Tibial artery (tissue), 4 donors: Measurements from ENCODE around the gene WBP2NL.

Experiments used
- DNase-seq, 2 donors: peaks; one replicate each; pipeline ENCODE4 v3.0.0-alpha.2; 2019
- H3K27ac ChIP-seq, 2 donors: fragments of 200-600 bp; sonication (generic) in 1 of 2; 1 replicate in 1 of 2; 2 replicates in 1 of 2; pipeline ENCODE4 v1.5.1; 2018 to 2019; ENCODE audit warnings: mild to moderate bottlenecking in 1 of 2
- H3K27me3 ChIP-seq, 2 donors: fragments of 200-600 bp; sonication (generic) in 1 of 2; one replicate each; pipeline versions ENCODE4 v1.5.1 to v1.6.0; 2016 to 2019
- H3K36me3 ChIP-seq, 3 donors: fragments of 200-600 bp; sonication (generic) in 2 of 3; one replicate each; pipeline ENCODE4 v1.5.1; 2016 to 2019; ENCODE audit warnings: mild to moderate bottlenecking in 2 of 3
- H3K4me1 ChIP-seq, 4 donors: fragments of 200-600 bp; sonication (generic) in 2 of 4; 1 replicate in 3 of 4; 2 replicates in 1 of 4; pipeline ENCODE4 v1.5.1; 2016 to 2019
- H3K4me3 ChIP-seq, 2 donors: fragments of 200-600 bp; sonication (generic) in 1 of 2; 1 replicate in 1 of 2; 2 replicates in 1 of 2; pipeline ENCODE4 v1.5.1; 2018 to 2019; ENCODE audit warnings: mild to moderate bottlenecking in 2 of 2
- H3K9me3 ChIP-seq, 3 donors: fragments of 200-600 bp; sonication (generic) in 1 of 3; one replicate each; pipeline ENCODE4 v1.5.1; 2016 to 2019
- intact Hi-C: fragments of 100-400 bp; cut with DNase I; formaldehyde crosslinking; loops from one replicate; pipeline ENCODE4 v1.15.0; 2023; ENCODE audit warnings: low total_unique reads
- TF ChIP-seq, protein P1 (sequence below), 2 experiments: fragments of 200-600 bp in 1 of 2; fragments of 450-650 bp in 1 of 2; IDR thresholded peaks; one replicate each; pipeline ENCODE4 v1.5.1; 2017 to 2019; ENCODE audit warnings: antibody characterized with exemption in 2 of 2, mild to moderate bottlenecking in 1 of 2, moderate library complexity in 1 of 2

WBP2NL gene

DNA sequence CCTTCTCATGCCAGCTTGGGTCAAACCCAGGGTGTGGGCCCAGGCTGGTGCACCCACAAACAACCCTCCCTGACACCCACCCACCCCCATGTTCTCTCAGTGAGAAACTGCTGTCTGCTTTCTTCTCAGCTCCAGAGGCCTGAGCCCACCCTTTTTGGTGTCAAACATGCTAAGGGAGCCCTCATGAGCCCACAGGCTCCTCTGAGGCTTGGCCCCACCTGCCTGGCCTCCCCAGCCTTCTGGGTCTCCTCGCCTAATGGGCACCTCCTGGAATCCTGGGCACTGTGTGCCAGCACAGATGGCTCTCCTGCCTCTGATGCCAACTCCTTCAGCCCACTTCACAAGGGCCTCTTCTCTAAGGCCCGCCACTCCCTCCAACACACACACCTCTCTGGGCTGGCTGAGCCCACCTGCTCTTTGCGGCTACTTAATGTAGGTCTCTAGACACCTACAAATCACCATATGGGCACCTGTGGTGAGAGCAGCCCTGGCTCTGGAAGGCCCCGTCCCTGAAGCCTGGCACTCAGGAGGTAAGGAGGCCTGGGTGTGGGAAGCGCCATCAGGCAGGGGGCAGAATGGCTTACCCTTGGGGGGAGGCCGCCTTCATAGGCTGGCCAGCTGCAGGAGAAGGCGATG is 67.7 kb downstream of the WBP2NL start:
- H3K27ac ChIP-seq, result no peak overlapping the region
- H3K27me3 ChIP-seq, result no peaks in the 10 kb centered on the region
- TF ChIP-seq, protein P1, sequence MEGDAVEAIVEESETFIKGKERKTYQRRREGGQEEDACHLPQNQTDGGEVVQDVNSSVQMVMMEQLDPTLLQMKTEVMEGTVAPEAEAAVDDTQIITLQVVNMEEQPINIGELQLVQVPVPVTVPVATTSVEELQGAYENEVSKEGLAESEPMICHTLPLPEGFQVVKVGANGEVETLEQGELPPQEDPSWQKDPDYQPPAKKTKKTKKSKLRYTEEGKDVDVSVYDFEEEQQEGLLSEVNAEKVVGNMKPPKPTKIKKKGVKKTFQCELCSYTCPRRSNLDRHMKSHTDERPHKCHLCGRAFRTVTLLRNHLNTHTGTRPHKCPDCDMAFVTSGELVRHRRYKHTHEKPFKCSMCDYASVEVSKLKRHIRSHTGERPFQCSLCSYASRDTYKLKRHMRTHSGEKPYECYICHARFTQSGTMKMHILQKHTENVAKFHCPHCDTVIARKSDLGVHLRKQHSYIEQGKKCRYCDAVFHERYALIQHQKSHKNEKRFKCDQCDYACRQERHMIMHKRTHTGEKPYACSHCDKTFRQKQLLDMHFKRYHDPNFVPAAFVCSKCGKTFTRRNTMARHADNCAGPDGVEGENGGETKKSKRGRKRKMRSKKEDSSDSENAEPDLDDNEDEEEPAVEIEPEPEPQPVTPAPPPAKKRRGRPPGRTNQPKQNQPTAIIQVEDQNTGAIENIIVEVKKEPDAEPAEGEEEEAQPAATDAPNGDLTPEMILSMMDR (IDR thresholded peaks at IDR 0.05), result no peak
- H3K4me1 ChIP-seq, result peaks cover 0 to 12% (median 9%) of the 10 kb centered on the region in 4 donors
- DNase-seq, result no peak
- intact Hi-C loops, result no loop called here
- no peak overlapping the region for H3K4me3 ChIP-seq
- H3K9me3 ChIP-seq, result no peaks in the 10 kb centered on the region
- peaks cover 32 to 69% (median 63%) of the 10 kb centered on the region in 3 donors for H3K36me3 ChIP-seq

DNA sequence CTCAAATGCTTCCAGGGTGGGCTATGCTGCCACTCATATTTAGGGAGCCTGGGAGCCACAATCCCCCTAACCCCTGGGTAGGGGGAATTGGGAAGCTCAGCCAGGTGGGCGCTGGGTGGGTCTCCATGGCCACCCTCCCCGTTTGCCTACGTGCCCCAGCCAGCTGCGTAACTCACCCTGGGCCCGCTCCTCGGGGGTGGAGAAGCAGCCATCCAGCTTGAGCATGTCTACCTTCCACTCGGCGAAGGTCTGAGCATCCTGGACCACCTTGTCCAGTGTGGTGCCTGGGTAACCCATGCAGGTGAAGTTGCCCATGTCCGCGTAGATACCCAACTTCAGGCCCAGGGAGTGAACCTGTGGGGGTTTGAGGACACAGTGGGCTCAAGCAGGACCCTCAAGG is 68.3 kb downstream of the WBP2NL start:
- no peak overlapping the region for H3K4me3 ChIP-seq
- no peaks in the 10 kb centered on the region for H3K9me3 ChIP-seq
- TF ChIP-seq, protein P1 (IDR thresholded peaks at IDR 0.05), result no peak
- no peak for DNase-seq
- peaks cover 0 to 19% (median 12%) of the 10 kb centered on the region in 4 donors for H3K4me1 ChIP-seq
- H3K27ac ChIP-seq, result no peak overlapping the region
- peaks cover 26 to 62% (median 57%) of the 10 kb centered on the region in 3 donors for H3K36me3 ChIP-seq
- H3K27me3 ChIP-seq, result no peaks in the 10 kb centered on the region
- intact Hi-C loops, result no loop called here

DNA sequence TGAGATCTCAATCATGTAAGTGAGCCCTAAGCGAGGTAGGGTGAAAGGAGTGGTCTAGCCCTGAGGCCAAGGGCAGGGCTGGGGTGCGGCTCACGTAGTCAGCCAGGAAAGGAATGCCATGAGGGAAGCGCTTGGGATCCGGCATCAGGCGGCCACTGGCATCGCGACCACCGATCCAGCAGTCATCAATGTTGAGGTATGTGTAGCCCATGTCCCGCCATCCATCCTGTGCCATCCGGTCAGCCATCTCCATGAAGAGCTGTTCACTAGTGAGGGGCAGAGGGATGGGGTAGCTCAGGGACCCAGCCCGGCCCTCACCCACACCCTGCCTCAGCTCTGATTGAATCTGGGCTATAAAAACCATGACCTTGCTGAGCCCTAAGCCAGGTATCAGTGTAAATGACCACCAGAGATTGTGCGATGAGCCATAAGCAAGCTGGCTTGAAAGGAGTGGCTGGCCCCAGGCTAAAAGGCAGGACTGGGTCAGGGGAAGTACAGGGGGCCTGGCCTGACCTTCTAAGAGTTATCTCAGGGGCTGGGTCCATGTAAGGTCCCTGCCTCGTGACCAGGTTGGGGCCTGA is 69.2 kb downstream of the WBP2NL start:
- no peak overlapping the region for H3K27ac ChIP-seq
- H3K36me3 ChIP-seq, result peaks cover 18 to 54% (median 49%) of the 10 kb centered on the region in 3 donors
- H3K9me3 ChIP-seq, result no peaks in the 10 kb centered on the region
- H3K4me3 ChIP-seq, result no peak overlapping the region
- H3K27me3 ChIP-seq, result no peaks in the 10 kb centered on the region
- TF ChIP-seq, protein P1 (IDR thresholded peaks at IDR 0.05), result no peak
- peaks cover 0 to 20% (median 12%) of the 10 kb centered on the region in 4 donors for H3K4me1 ChIP-seq
- no peak for DNase-seq
- intact Hi-C loops, result no loop called here

DNA sequence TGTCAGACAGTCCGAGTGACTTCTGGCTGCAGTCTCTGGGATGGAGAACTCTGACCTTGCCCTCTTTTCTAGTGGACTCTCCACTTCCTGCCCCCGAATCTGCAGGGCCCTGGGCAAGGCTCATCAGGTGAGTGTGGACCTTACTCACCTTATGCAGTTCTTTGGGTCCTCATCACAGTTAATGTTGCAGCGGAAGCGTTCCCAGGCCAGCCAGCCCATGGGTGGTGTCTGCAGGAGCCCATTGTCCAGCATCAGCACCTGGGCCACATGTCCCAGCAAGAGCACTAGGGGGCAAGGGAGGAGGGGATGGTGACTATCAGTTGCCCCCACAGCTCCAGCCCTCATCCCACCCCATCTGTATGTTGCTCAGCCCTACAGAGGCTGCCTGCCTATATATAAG is 69.7 kb downstream of the WBP2NL start:
- Histone ChIP-seq H3K27ac (no peak overlapping the region), H3K9me3 (no peaks in the 10 kb centered on the region), H3K4me3 (no peak overlapping the region), H3K27me3 (no peaks in the 10 kb centered on the region), H3K4me1 (peaks cover 0 to 21% (median 13%) of the 10 kb centered on the region in 4 donors), H3K36me3 (peaks cover 13 to 49% (median 43%) of the 10 kb centered on the region in 3 donors)
- intact Hi-C loops, result no loop called here
- DNase-seq, result no peak
- TF ChIP-seq, protein P1 (IDR thresholded peaks at IDR 0.05), result no peak

DNA sequence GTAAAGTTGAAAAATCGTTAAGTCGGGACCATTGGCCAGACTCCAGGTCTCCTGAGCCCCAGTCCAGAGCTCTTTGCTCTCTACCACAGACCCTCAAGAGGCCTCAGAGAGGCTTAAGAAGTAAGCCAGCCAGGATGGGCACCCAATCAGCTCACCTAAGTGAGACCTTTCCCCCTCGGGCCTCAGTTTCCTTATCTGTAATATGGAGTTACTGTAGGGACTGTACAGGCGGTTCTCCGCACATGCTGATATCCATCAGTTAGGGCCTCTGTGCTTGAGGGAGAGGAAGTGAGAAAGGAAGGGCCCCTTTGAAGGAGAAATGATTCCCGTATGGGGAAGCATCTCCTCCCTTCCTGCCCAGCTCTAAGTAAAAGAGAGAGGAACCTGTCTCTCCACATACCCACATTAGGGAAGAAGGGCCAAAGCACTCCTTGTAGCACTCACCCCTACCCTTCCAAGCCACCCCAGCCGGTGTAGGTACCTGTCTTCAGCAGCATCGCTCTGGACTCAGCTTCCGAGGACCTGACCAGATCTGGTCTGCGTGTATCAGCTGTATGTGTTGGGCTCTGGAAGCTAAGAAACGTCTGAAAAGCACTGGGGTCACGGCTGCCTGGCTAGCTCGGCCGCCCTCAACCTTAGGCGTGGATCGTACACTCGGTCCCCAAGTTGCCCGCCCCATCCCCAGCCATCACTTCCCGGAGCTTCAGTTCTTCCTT is 71.4 kb downstream of the WBP2NL start:
- Histone ChIP-seq H3K36me3 (peaks cover 13 to 36% (median 34%) of the 10 kb centered on the region in 3 donors), H3K27ac (peak overlapping the region; percentile 81 to 83), H3K9me3 (no peaks in the 10 kb centered on the region), H3K27me3 (no peaks in the 10 kb centered on the region), H3K4me1 (peaks cover 0 to 35% (median 22%) of the 10 kb centered on the region in 4 donors), H3K4me3 (peak overlapping the region; percentile 53 to 81)
- no peak for DNase-seq
- TF ChIP-seq, protein P1 (IDR thresholded peaks at IDR 0.05), result no peak
- intact Hi-C loops, result loop anchor here (10.0 kb wide), 1 partner anchor 235 kb away; the partner anchor contains the start of gene SREBF2
